ENCODE measurements around the gene TBC1D8.

DNA sequence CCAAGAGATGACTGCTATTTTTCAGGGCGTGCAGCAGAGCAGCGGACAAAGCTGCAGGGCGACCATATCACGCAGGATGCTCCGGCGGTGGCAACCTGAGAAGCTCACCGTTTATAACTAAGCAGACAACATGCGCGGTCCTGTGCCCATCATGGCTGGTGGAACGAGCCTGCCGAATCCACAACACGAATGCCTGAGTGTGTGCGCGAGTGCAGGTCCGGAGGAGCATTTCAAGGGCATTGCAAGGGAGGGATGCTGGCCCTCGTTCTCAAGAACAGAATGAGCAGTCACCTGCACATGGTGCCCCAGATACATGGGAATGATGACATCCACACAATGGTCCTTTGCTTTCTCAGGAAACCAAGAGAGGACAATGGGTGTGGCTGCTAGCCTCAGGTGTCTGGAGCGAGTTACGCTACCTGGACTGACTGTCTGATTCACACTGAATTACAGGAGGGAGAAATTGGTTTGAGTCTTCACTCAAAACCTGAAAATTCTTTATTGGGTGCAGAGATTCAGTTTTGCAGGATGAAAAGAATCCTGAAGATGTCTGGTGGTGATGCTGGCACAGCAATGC is 39.8 kb downstream of the TBC1D8 start:
- TF ChIP-seq SALL1 (CRISPR knock-in tag; IDR thresholded peaks at IDR 0.05) (peak; percentile 20; the same call in 1 of the 2 replicates), JUND (CRISPR knock-in tag; IDR thresholded peaks at IDR 0.05) (no peak), CEBPB (IDR thresholded peaks at IDR 0.05; ENCODE audit: borderline replicate concordance, low read depth, low read length) (no peak), PCBP2 (optimal IDR thresholded peaks at IDR 0.05; ENCODE audit: low read depth, low read length, poor library complexity, severe bottlenecking) (no peak), GATAD2A (CRISPR knock-in tag; IDR thresholded peaks at IDR 0.05) (no peak), YY1 (IDR thresholded peaks at IDR 0.05; ENCODE audit: insufficient read depth, insufficient replicate concordance, low read depth, low read length) (no peak), RARG (CRISPR knock-in tag; IDR thresholded peaks at IDR 0.05; ENCODE audit: low read depth) (no peak)
- TF ChIP-seq, protein P1, sequence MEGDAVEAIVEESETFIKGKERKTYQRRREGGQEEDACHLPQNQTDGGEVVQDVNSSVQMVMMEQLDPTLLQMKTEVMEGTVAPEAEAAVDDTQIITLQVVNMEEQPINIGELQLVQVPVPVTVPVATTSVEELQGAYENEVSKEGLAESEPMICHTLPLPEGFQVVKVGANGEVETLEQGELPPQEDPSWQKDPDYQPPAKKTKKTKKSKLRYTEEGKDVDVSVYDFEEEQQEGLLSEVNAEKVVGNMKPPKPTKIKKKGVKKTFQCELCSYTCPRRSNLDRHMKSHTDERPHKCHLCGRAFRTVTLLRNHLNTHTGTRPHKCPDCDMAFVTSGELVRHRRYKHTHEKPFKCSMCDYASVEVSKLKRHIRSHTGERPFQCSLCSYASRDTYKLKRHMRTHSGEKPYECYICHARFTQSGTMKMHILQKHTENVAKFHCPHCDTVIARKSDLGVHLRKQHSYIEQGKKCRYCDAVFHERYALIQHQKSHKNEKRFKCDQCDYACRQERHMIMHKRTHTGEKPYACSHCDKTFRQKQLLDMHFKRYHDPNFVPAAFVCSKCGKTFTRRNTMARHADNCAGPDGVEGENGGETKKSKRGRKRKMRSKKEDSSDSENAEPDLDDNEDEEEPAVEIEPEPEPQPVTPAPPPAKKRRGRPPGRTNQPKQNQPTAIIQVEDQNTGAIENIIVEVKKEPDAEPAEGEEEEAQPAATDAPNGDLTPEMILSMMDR (CRISPR knock-in tag; IDR thresholded peaks at IDR 0.05): no peak

Data from HepG2 (cell line).